Epithelial cell of esophagus (primary cell): ENCODE results near the gene BECN2.
A peak's percentile ranks its signal among the peaks of the same experiment; 100 is the strongest.

Experiments used
- DNase-seq: peaks from one replicate; pipeline ENCODE4 v3.0.0; 2010; ENCODE audit warnings: low read depth
- H3K4me3 ChIP-seq: 2 replicates; pipeline ENCODE4 v1.5.1; 2011; ENCODE audit warnings: mild to moderate bottlenecking, low read length, control low read depth
- CTCF ChIP-seq: IDR thresholded peaks from 2 replicates; pipeline ENCODE4 v1.5.1; 2011; ENCODE audit warnings: low read depth, mild to moderate bottlenecking, low read length, control low read depth, inconsistent platforms; ENCODE audit not compliant: insufficient read depth; ENCODE audit errors: missing control alignments

Gene BECN2

GRCh38 chr1:241992734-241993133, 35.2 kb downstream of the BECN2 start:
- TF ChIP-seq CTCF = no peak
- H3K4me3 ChIP-seq = no peak overlapping the region
- peak; percentile 4 for DNase-seq

- TF ChIP-seq CTCF = no peak
- DNase-seq = no peak
- H3K4me3 ChIP-seq = no peak overlapping the region
Measured at GRCh38 chr1:241994171-241994570, 36.6 kb downstream of the BECN2 start.

- no peak for DNase-seq
- no peak for TF ChIP-seq CTCF
- H3K4me3 ChIP-seq = no peak overlapping the region
Measured at GRCh38 chr1:241997401-241997998, 39.9 kb downstream of the BECN2 start.

- DNase-seq = peak; percentile 75
- H3K4me3 ChIP-seq = no peak overlapping the region
- TF ChIP-seq CTCF = peak; percentile 45
Measured at GRCh38 chr1:241998412-241998921, 40.9 kb downstream of the BECN2 start.

GRCh38 chr1:241999026-241999425, 41.5 kb downstream of the BECN2 start, which contains the start of gene MAP1LC3C:
Gene MAP1LC3C, minus strand, starts transcription at chr1:241999098. Its CDS starts 90 bp downstream, at chr1:241999008.
- no peak for TF ChIP-seq CTCF

GRCh38 chr1:242000434-242000833, 42.9 kb downstream of the BECN2 start:
- no peak for TF ChIP-seq CTCF
- H3K4me3 ChIP-seq = no peak overlapping the region
- no peak for DNase-seq

More at GRCh38 chr1:241999026-241999425, 41.5 kb downstream of the BECN2 start, which contains the start of gene MAP1LC3C:
- no peak for DNase-seq
- no peak within 1 kb of the TSS for H3K4me3 ChIP-seq

GRCh38 chr1:242002072-242002471, 44.5 kb downstream of the BECN2 start:
- H3K4me3 ChIP-seq = no peak overlapping the region
- no peak for DNase-seq
- TF ChIP-seq CTCF = no peak
